GM18907 (cell line): ENCODE results near the gene L3MBTL1.

Experiments used
- ATAC-seq: cut with Tn5 transposase; IDR thresholded peaks from one replicate; pipeline ENCODE4 v1.9.1; 2021; ENCODE audit warnings: mild to moderate bottlenecking, moderate library complexity; ENCODE audit not compliant: unreplicated experiment

L3MBTL1 gene

GRCh38 chr20:43558412-43559146 is 51.1 kb downstream of the L3MBTL1 start, which contains the start of gene SGK2:
SGK2 (plus strand) TSS chr20:43559027; CDS start chr20:43566496, 7,469 bp downstream.
- no peak for ATAC-seq

- ATAC-seq = no peak
Measured at GRCh38 chr20:43559147-43559987, 51.9 kb downstream of the L3MBTL1 start.

GRCh38 chr20:43560974-43561373 is 53.5 kb downstream of the L3MBTL1 start:
- no peak for ATAC-seq

GRCh38 chr20:43563429-43563828 is 55.9 kb downstream of the L3MBTL1 start:
- ATAC-seq = no peak

GRCh38 chr20:43563991-43564390 is 56.5 kb downstream of the L3MBTL1 start:
- ATAC-seq = no peak

GRCh38 chr20:43564455-43564854 is 57.0 kb downstream of the L3MBTL1 start:
- ATAC-seq = no peak

GRCh38 chr20:43564993-43565757 is 57.7 kb downstream of the L3MBTL1 start:
- ATAC-seq = no peak

- no peak for ATAC-seq
Measured at GRCh38 chr20:43565758-43566104, 58.2 kb downstream of the L3MBTL1 start.

- no peak for ATAC-seq
Measured at GRCh38 chr20:43567477-43567876, 60.0 kb downstream of the L3MBTL1 start.

- no peak for ATAC-seq
Measured at GRCh38 chr20:43568706-43569105, 61.2 kb downstream of the L3MBTL1 start.

GRCh38 chr20:43569282-43569681 is 61.8 kb downstream of the L3MBTL1 start:
- no peak for ATAC-seq

GRCh38 chr20:43570496-43570895 is 63.0 kb downstream of the L3MBTL1 start:
- no peak for ATAC-seq

GRCh38 chr20:43571310-43571709 is 63.8 kb downstream of the L3MBTL1 start:
- no peak for ATAC-seq

- ATAC-seq = no peak
Measured at GRCh38 chr20:43571771-43572170, 64.3 kb downstream of the L3MBTL1 start.

- ATAC-seq = no peak
Measured at GRCh38 chr20:43572891-43573290, 65.4 kb downstream of the L3MBTL1 start.

GRCh38 chr20:43576108-43576507 is 68.6 kb downstream of the L3MBTL1 start:
- no peak for ATAC-seq

- ATAC-seq = no peak
Measured at GRCh38 chr20:43579861-43580793, 72.6 kb downstream of the L3MBTL1 start.

GRCh38 chr20:43583133-43583864 is 75.8 kb downstream of the L3MBTL1 start:
- no peak for ATAC-seq

- ATAC-seq = no peak
Measured at GRCh38 chr20:43583982-43584432, 76.5 kb downstream of the L3MBTL1 start.
